ENCODE measurements around the gene SMIM15. TPM values are rescaled to one million over a fixed set of nuclear protein-coding genes. Genes with fewer than 3 reads are reported as not detected.

SMIM15 gene
- total and polyA plus RNA-seq, 2 of the 4 experiments (the other 2 are of a cell fraction) = 49.7 to 94.3 TPM

DNA sequence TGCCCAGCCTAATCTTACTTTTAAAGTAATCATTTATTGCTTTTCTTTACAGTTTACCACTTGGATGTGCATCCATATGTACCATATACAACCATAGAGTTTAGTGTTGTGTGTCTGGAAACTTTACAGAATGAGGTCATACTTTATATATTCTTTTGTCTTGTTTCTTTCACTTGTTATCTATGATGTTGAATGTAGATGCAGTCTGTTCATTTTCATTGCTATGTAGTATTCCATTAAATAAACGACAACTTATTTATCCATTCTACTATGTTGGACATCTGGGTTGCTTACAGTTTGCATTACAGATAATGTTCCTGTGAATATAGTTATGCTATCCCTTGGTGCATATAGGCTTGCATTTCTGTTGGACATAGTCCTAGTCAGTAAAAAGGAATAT lies 21.3 kb upstream of the SMIM15 start:
- Histone ChIP-seq H3K4ac (ENCODE audit: low read depth, low read length) (no peak overlapping the region), H4K8ac (ENCODE audit: low read depth in 2 of 2, low read length in 2 of 2) (no peak overlapping the region), H3K23ac (ENCODE audit: low read depth, low read length) (no peak overlapping the region), H2AK9ac (replicated peaks; ENCODE audit: low read depth, low read length, poor library complexity) (no peak overlapping the region), H2BK120ac (ENCODE audit: low read depth, low read length) (peak overlapping the region; percentile 32; the same call in 1 of the 2 replicates), H2AK5ac (ENCODE audit: low read depth, low read length) (no peak overlapping the region), H3K27ac (ENCODE audit: insufficient read depth, low read length) (no peak overlapping the region), H3K36me3 (ENCODE audit: control insufficient read depth, insufficient read depth, low read length) (no peaks in the 10 kb centered on the region), H4K20me1 (ENCODE audit: insufficient read depth, low read length) (no peaks in the 10 kb centered on the region), H2BK15ac (ENCODE audit: low read depth, low read length) (no peak overlapping the region), H3K9me1 (ENCODE audit: insufficient read depth, low read length) (no peaks in the 10 kb centered on the region), H4K91ac (ENCODE audit: insufficient read depth, low read depth, low read length) (no peak overlapping the region), H3K4me2 (ENCODE audit: low read depth, low read length) (no peak overlapping the region), H2AFZ (replicated peaks; ENCODE audit: low read length, poor library complexity) (no peak overlapping the region), H2BK5ac (ENCODE audit: low read depth, low read length, poor library complexity, severe bottlenecking) (no peak overlapping the region), H3K79me1 (ENCODE audit: low read depth in 1 of 2, low read length in 2 of 2) (no peaks in the 10 kb centered on the region), H3K27me3 (ENCODE audit: control insufficient read depth, insufficient read depth, low read length) (no peaks in the 10 kb centered on the region), H3K14ac (replicated peaks; ENCODE audit: low read depth, low read length) (no peak overlapping the region), H4K5ac (ENCODE audit: low read depth, low read length) (no peak overlapping the region), H3K18ac (ENCODE audit: low read depth, low read length) (no peak overlapping the region), H3K56ac (ENCODE audit: extremely low read depth, insufficient read depth, low read length) (no peak overlapping the region), H3K9me3 (ENCODE audit: control insufficient read depth, insufficient read depth, low read length) (no peaks in the 10 kb centered on the region), H3K9ac (ENCODE audit: low read depth, low read length) (no peak overlapping the region), H3K4me1 (ENCODE audit: control insufficient read depth, insufficient read depth, low read length) (peaks cover 6% of the 10 kb centered on the region), H3K4me3 (ENCODE audit: insufficient read depth, low read depth, low read length) (no peak overlapping the region), H2BK20ac (ENCODE audit: low read depth, low read length) (no peak overlapping the region)
- ATAC-seq (ENCODE audit: low read depth) (no peak), DNase-seq (no peak)
- in situ Hi-C loops (cut with MboI; ENCODE audit: low sequenced_read_pairs) (no loop called here), intact Hi-C loops (cut with micrococcal nuclease) (loop anchor here (5.0 kb wide), 2 partner anchors 119 to 149 kb away; partner anchors contain the start of gene ZSWIM6), dilution Hi-C loops (cut with HindIII; ENCODE audit: low sequenced_read_pairs, unreplicated experiment) (no loop called here)
- ChIA-PET POLR2A (ENCODE audit: unreplicated experiment) (no interaction called here), CTCF (no interaction called here)
- no TSS peak for BruUV-seq (replicated peaks)
- no CpG with 5 or more reads among the region's 1 CpG for WGBS, 2 experiments (ENCODE audit: extremely low coverage in 2 of 2, insufficient read length in 1 of 2)
- TF ChIP-seq MXI1 (IDR thresholded peaks at IDR 0.05; ENCODE audit: borderline replicate concordance, low read depth, low read length) = no peak
